GM18502 (cell line): ENCODE data around the gene RRP9.
A peak's percentile ranks its signal among the peaks of the same experiment; 100 is the strongest.
"Not testable (repeated sequence)": the region's sequence is repeated elsewhere in the genome, so short reads cannot be mapped to it uniquely, and the experiment has no call there.

Source experiments
- ATAC-seq: cut with Tn5 transposase; IDR thresholded peaks from one replicate; pipeline ENCODE4 v1.9.1; 2021; ENCODE audit warnings: mild to moderate bottlenecking; ENCODE audit not compliant: unreplicated experiment, poor library complexity

The RRP9 gene, protein sequence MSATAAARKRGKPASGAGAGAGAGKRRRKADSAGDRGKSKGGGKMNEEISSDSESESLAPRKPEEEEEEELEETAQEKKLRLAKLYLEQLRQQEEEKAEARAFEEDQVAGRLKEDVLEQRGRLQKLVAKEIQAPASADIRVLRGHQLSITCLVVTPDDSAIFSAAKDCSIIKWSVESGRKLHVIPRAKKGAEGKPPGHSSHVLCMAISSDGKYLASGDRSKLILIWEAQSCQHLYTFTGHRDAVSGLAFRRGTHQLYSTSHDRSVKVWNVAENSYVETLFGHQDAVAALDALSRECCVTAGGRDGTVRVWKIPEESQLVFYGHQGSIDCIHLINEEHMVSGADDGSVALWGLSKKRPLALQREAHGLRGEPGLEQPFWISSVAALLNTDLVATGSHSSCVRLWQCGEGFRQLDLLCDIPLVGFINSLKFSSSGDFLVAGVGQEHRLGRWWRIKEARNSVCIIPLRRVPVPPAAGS

DNA sequence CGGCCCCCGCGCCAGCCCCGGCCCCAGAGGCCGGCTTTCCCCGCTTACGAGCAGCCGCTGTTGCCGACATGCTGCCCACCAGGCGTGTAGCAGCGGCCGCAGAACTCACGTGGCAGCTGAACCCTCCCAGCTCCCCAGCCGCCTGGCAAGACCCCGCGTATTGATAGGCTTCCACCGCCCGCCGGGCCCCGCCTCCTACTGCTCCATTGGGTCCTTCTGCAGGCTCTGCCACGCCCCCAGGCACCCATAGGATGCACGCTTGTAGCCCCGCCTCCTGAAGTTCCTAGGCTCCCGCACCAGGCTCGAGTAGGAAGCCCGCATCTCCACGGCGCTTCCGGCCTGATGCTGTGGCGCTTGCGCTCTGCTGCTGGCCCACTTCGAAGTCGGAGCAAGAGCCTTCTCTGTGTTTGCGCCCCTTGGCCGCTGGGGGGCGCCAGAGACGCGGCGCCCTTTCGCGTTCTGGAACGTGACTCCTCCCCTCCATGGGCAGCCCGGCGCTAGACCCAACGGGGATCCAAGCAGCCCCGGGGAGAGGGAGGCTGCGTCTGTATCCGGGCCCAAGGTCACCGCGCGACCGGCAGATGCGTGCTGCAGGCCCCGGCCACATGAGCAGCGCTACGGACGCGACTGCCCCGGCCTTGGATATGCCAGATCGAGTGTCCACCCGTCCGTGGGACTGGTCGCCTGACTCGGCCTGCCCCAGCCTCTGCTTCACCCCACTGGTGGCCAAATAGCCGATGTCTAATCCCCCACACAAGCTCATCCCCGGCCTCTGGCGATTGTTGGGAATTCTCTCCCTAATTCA, at the start of gene RRP9, which contains the start of gene PARP3:
Gene RRP9, minus strand, starts transcription at position 107 of the 805 bp plus-strand sequence. Its CDS starts 37 bp downstream, at position 70.
Gene PARP3, plus strand, starts transcription at position 566 of the 805 bp plus-strand sequence. CDS start 993 bp downstream, outside the sequence.
- ATAC-seq, result peak; percentile 90

DNA sequence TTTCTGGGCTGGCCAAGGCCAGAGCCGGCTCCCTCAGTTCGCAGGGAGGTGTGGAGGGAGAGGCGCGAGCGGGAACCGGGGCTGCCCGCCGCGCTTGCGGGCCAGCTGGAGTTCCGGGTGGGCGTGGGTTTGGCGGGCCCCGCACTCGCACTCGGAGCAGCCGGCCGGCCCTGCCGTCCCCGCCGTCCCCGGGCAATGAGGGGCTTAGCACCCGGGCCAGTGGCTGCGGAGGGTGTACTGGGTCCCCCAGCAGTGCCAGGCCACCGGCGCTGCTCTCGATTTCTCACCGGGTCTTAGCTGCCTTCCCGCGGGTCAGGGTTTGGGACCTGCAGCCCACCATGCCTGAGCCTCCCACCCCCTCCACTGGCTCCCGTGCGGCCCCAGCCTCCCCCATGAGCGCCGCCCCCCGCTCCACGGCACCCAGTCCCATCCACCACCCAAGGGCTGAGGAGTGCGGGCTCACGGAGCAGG, 48.8 kb upstream of the RRP9 start:
- ATAC-seq, result not testable (repeated sequence)

DNA sequence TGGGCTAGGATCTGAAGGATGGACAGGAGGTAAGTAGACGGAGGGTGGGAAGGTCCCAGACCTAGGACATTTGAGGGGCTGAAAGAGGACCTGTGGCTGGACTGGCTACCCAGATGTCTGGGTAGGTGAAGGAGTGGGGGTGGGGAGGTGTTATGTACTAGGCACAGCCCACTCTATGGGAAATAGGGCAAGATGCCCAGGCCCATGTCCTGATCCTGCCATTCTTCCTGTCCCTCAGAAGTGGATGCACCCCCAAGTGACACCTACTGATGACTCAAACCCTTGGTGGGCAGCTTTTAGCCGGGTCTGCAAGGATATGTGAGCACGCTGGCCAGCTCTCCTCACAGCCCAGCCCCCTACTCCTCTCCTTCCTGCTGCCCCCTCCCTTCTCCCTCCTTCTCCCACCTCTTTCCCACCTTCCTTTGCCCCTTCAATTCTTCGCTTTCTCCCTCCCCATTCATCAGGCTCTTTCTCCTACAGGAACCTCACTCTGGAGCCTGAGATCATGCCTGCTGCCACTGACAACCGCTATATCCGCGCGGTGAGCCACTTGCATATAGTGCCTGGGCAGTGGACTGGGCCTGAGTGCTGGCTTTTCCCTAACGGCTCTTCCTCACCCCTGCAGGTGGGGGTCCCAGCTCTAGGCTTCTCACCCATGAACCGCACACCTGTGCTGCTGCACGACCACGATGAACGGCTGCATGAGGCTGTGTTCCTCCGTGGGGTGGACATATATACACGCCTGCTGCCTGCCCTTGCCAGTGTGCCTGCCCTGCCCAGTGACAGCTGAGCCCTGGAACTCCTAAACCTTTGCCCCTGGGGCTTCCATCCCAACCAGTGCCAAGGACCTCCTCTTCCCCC, 46.8 kb upstream of the RRP9 start:
- ATAC-seq, result no peak

DNA sequence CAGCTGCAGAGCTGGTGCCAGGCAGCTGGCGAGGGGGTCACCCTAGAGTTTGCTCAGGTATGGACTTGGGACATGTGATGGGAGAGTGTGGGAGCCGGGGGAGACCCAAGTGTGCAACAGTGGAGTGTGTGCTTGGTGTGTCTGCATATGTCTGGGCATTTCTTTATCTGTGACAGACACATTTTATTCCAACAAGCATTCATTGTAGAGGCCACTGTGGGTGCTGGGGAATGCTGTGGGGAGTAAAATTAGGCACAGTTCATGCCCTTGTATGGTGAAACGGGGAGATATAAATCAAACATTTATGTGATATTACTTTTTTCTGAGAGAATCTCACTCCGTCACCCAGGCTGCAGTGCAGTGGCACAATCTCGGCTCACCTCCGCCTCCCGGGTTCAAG, 45.9 kb upstream of the RRP9 start:
- ATAC-seq, result no peak

DNA sequence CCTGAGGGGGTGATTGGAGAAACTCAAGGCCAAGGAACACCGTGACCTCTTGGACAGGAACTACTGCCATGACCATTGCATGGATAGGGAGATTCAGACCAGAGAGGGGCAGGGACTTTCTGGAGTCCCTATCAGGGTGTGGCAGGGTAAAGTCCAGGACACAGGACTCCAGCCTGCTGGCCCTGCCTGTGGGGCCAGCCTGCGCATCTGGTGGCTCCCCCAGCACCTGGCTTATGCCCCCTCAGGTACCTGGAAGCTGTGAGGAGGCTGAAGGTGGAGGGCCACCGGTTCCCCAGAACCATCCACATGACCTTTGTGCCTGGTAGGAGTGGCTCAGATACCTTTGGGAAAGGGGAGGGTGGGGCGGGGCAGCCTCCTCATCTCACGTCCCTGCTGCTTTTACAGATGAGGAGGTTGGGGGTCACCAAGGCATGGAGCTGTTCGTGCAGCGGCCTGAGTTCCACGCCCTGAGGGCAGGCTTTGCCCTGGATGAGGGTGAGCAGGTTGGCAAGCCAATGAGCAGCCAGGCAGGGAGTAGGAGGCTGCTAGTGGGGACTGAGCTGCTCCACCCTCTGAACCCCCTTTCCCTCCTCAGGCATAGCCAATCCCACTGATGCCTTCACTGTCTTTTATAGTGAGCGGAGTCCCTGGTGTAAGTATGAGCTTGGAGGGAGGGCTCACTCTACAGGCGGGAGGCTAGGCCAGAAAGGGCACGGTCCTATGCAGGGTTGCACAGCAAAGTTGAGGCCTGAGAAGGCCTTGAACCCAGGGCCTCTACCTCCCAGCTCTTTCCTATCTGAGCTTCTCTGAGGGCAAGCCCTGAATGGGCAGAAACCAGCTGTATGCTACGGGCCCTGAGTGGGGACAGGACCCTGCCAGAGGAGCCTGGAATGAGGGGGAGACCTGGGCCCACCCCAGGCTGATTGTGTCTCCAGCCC, 44.6 kb upstream of the RRP9 start:
- ATAC-seq, result no peak

DNA sequence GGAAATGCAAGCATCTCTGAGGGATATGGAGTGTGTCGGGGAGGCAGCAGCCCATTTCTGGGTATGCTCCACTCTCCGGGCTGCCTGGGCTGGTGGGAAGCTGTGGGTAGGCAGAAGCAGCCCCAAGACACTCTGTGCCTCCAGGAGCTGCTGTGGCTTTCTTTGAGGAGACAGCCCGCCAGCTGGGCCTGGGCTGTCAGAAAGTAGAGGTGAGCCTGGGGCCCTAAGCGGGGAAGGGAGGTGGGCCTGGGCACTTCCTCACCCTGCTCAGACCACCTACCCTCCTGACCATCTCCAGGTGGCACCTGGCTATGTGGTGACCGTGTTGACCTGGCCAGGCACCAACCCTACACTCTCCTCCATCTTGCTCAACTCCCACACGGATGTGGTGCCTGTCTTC, 43.4 kb upstream of the RRP9 start:
- no peak for ATAC-seq

DNA sequence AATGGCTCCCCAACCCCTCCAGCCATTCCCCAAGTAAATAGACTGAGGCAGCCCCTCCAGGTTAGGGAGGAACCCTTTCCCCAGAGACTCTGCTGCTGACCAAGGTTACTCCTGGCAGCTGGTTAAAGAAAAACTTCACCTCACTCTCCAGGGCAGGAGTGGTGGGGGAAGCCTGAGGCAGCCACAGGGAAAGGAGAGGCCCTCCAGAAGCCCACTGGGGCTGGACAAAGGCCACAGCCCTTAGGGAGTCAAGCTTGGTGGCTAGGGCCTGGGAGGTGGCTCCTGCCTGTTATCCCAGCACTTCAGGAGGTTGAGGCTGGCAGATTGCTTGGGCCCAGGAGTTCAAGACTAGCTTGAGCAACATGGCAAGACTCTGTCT, 42.6 kb upstream of the RRP9 start:
- ATAC-seq, result no peak

DNA sequence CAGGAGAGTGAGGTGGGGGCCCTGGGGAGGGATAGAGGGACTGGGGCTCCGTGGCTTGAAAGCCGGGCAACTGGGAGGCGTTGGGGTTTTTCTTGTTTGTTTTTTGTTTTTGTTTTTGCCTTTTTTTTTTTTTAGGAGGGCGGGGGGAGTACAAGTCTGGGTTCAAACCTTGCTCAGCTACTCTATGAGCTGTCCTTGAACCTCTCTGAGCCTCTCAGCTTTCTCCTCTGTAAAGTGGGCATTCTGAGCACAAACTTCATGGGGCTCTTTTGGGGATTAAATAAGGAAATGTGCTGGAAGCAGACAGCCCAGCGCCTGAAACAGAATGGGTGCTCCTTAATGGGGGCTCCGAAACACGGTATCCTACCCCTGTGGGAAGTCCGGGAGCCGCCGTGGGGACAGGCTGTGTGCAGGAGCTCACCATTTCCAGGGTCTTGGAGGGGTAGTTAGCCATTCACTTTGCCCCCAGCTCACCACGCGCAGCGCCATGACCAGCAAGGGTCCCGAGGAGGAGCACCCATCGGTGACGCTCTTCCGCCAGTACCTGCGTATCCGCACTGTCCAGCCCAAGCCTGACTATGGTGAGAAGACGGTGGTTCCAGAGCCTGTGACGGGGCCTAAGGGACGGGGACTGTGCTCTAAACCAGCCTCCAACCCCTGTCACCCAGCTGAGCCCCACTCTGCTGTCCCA, 42.0 kb upstream of the RRP9 start:
- no peak for ATAC-seq

DNA sequence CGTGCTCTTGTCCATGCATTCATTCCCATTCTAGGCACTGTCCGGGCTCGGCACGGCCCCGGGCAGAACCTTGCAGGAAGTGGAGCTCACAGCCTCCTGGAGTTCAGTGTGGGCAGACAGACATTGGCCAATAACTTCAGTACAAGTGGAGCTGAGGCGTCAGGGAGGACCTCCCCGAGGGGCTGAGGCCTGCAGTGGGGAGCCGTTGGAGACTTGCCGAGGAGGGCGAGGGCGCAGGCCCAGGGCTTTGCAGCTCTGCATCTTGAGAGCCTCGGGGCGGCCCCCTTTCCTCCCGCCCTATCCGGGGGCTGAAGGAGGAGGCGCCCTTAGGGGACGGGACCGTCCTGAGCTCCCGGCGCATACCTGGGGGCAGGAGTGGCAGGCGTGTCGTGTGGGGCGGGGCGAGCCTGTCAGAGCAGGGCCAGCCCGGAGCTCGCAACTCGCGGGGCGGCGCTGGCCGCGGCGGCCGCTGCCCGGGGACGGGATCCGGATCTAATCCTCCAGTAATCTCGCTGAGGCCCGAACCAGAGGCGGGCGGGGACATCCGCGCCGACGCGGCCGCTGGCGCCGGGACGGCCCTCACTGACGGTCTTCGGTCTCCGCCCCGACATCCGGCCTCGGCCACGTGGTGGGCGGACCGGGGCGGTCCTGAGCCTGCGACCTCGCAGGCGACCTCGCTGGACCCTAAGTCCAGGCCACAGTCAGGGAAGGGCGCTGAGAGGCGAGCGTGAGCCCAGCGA, 41.3 kb upstream of the RRP9 start, which contains the start of gene ACY1:
Gene ACY1, plus strand, starts transcription at position 698 of the 740 bp plus-strand sequence. CDS start 530 bp downstream, outside the sequence.
- ATAC-seq, result peak; percentile 74

DNA sequence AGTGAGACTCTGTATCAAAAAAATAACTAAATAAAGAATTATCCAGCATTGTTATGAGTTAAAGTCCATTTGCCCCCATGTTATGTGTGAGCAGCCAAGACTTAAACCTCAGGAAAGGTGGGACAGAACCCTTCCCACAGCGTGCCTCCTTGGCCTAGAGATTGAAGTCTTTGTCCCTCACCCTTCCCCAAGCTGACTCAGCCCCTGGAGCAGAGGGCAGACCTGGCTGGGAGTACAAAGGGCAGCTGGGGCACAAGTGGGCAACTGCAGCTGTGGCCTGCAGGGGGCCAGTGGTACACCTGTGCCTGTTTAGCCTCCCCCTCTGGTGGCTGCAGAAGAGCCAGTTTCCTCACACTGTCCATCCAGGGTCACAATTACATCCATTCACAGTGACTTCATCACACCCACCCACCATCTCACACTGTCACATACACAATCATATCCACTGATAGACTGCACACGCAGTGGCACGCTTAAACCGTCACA, 40.7 kb upstream of the RRP9 start:
- peak; percentile 52 for ATAC-seq

DNA sequence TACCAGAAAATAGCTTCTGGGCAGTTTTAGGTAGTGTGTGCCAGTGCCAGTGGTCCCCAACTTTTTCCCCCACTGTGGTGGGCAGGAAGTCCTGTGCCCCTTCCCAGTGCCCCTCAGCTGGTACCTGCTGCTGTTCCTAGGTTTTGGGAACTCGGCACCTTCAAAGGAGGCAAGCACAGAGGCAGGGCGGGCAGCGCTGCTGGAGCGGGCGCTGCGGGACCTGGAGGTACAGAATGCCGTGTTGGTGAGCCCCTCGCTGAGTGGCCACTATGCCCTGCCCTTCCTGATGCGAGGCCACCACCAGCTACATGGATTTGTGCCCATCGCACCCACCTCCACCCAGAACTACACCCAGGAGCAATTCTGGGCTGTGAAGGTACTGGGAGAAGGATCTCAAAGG, 38.5 kb upstream of the RRP9 start:
- no peak for ATAC-seq

DNA sequence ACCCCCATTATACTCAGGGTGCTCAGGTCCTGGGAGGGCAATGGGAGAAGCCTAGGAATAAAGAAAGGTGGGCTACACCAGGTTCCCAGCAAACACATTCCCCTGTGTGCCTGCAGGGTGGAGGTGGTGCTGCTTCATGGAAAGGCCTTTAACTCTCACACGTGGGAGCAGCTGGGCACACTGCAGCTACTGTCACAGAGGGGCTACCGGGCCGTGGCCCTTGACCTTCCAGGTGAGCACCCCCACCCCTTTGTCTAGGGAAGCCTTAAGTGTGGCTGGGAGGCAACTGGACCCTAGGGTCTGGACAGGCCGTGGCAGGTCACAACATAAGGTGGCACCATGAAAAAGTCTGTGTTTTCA, 36.4 kb upstream of the RRP9 start:
- ATAC-seq, result no peak

DNA sequence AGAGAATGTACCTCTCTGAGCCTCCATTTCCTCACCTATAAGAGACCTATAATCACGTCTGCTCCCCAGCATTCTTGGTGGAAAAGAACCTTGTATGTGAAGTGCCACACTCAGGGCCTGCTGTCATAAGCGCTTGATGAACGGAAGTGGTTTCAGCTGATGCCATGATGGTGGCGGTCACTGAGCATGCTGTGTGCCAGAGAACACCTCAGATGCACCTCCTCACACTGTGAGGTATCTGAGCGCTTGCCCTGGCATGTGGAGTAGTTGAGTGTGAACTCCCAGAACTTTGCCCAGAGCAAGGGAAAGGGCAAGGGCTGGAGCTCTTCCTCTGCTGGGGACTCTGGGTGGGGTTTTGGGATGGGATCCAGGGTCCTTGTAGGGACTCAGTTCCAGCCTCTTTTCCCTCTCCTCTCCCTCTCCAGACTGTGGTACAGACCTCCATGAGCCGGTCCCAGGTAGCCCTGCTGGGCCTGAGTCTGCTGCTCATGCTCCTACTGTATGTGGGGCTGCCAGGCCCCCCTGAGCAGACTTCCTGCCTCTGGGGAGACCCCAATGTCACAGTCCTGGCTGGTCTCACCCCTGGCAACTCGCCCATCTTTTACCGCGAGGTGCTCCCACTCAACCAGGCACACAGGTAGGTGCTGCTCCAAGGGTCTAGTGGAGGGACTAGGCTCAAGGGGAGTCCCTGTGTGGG, 35.9 kb upstream of the RRP9 start:
- no peak for ATAC-seq

DNA sequence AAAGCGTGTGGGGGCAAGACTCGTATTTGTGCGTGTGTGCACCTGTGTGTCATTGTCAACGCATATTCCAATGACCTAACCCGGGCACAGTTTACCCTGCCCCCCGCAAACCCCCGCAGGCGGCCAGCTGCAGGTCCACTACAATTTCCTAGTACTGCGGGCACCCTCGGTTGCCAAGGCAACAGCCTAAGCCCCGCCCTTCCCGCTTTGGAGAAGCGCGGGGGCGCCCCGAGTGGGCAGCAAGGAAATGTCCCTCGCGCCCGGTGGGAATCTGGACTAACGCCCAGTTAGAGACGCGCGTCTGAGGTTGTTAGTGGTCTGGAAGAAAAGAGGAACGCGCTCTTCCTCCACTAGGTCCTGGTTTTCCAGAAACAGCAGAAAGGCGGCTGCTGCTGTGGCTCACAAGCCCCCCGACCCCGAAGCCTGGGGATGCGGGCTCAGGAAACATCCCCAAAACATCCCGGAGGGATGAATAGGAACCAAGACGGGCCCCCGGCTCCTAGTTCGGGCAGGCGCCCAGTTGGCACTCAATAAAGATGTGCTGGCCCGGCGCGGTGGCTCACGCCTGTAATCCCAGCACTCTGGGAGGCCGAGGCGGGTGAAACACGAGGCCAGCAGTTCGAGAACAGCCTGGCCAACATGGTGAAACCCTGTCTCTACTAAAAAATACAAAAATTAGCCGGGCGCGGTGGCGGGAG, 34.3 kb upstream of the RRP9 start:
- no peak for ATAC-seq

DNA sequence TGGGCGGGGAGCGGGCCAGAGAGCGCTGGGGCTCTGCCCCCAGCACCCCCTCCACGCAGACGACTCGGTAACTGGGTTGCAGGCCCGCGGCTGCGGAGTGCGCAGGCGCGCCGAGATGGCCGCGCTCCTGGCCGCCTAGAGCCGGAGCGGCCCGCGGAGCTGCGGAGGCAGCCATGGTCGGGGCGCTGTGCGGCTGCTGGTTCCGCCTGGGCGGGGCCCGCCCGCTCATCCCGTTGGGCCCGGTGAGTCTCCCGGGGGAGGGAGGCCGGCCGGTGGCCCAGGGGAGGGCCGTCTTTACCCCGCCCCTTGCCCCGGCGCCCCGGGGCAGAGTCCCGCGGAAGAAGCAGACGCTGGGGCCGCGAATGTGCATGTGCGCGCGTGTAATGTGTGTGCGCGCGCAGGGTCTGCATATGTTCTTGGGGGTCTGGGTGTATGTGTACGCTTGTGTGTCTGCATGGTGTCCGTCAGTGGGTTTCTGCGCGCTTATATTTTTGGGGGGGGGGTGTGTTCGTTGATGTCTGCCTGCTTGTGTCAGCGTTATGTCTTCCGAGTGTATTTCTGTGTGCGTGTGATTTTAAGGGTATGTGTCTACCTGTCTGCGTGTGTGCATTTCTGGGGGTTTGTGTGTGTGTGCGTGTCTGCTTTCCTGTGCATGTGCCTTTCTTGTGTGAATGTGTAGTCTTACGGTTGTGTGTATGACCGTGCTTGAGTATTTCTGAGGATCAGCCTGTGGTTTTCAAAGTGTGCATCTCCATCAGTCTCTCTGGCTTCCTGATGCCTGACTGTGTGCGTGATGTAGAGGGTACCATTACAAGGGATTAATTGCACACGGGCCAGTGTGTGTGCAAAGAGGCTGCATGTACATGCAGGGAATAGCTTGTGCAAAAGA, 33.5 kb upstream of the RRP9 start, which contains the start of gene ABHD14A:
Gene ABHD14A, plus strand, starts transcription at position 102 of the 889 bp plus-strand sequence. Its CDS starts 72 bp downstream, at position 174.
- peak; percentile 60 for ATAC-seq
